ENCODE results near the gene UBR2.

DNA sequence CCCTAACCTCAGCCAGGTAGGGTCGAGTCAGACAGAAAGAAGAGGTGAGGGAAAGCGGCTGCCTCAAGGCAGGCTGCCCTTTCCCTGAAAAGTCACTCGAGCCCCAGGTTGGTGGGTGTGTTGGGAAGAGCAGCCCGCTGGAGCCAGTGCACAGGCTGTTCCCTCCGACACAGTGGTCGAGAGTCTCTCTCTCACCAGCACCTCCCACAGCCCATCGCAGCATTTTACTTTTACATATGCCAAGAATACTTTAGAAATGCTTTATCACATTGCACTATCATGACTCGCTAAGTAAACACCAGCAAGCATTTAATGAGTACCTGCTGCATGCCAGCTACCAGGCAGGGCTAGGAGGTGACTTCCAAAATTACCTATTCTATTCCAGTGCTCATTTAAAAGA lies 156.9 kb downstream of the UBR2 start:
- TF ChIP-seq CTCF (conservative IDR thresholded peaks at IDR 0.05; ENCODE audit: low read length): no peak
- no peak for TF ChIP-seq EZH2phosphoT487 (IDR thresholded peaks at IDR 0.05; ENCODE audit: borderline replicate concordance)

Data from Loucy (cell line).